ENCODE results near the gene FBN3. TPM values are rescaled to one million over a fixed set of nuclear protein-coding genes. Genes with fewer than 3 reads are reported as not detected.
"Not testable (repeated sequence)": the region's sequence is repeated elsewhere in the genome, so short reads cannot be mapped to it uniquely, and the experiment has no call there.

FBN3 gene
- total RNA-seq, 4 donors from 2014 or later, result under 0.01 TPM; not detected in 3

GRCh38 chr19:8041531-8041931 is 107.9 kb downstream of the FBN3 start:
- H3K9me3 ChIP-seq, result no peaks in the 10 kb centered on the region
- no peak overlapping the region for H3K4me3 ChIP-seq
- H3K27ac ChIP-seq (replicated peaks in 1 of 4), result no peak overlapping the region
- H3K36me3 ChIP-seq, result no peaks in the 10 kb centered on the region
- WGBS, result 55% methylated on average over 7 of the region's 7 CpGs
- TF ChIP-seq POLR2A (IDR thresholded peaks at IDR 0.05; ENCODE audit: low read depth) (no peak), CTCF (IDR thresholded peaks at IDR 0.05) (no peak), EP300 (IDR thresholded peaks at IDR 0.05) (no peak), POLR2AphosphoS5 (IDR thresholded peaks at IDR 0.05) (no peak)
- intact Hi-C loops (cut with DNase I), result no loop called here
- H3K4me1 ChIP-seq, result no peaks in the 10 kb centered on the region
- no peak for DNase-seq (ENCODE audit: extremely low spot score)
- H3K27me3 ChIP-seq, result peaks cover 0 to 41% (median 1%) of the 10 kb centered on the region in 4 donors

- no peak for DNase-seq (ENCODE audit: extremely low spot score)
- Histone ChIP-seq H3K4me1 (no peaks in the 10 kb centered on the region), H3K9me3 (no peaks in the 10 kb centered on the region), H3K27me3 (peaks cover 0 to 38% (median 1%) of the 10 kb centered on the region in 4 donors), H3K36me3 (no peaks in the 10 kb centered on the region), H3K4me3 (no peak overlapping the region), H3K27ac (replicated peaks in 1 of 4) (no peak overlapping the region)
- 97% methylated on average over 3 of the region's 3 CpGs for WGBS
- intact Hi-C loops (cut with DNase I), result no loop called here
- TF ChIP-seq POLR2A (IDR thresholded peaks at IDR 0.05; ENCODE audit: low read depth) (no peak), CTCF (IDR thresholded peaks at IDR 0.05) (no peak), EP300 (IDR thresholded peaks at IDR 0.05) (no peak), POLR2AphosphoS5 (IDR thresholded peaks at IDR 0.05) (no peak)
Measured at GRCh38 chr19:8039231-8039630, 110.2 kb downstream of the FBN3 start.

- no peak for DNase-seq (ENCODE audit: extremely low spot score)
- no peaks in the 10 kb centered on the region for H3K36me3 ChIP-seq
- no peak overlapping the region for H3K27ac ChIP-seq (replicated peaks in 1 of 4)
- H3K4me1 ChIP-seq, result no peaks in the 10 kb centered on the region
- H3K9me3 ChIP-seq, result no peaks in the 10 kb centered on the region
- 64% methylated on average over 6 of the region's 6 CpGs for WGBS
- peaks cover 0 to 35% (median 1%) of the 10 kb centered on the region in 4 donors for H3K27me3 ChIP-seq
- intact Hi-C loops (cut with DNase I), result no loop called here
- no peak overlapping the region for H3K4me3 ChIP-seq
- TF ChIP-seq POLR2AphosphoS5 (IDR thresholded peaks at IDR 0.05) (no peak), CTCF (IDR thresholded peaks at IDR 0.05) (no peak), EP300 (IDR thresholded peaks at IDR 0.05) (no peak), POLR2A (IDR thresholded peaks at IDR 0.05; ENCODE audit: low read depth) (no peak)
Measured at GRCh38 chr19:8038815-8039214, 110.6 kb downstream of the FBN3 start.

GRCh38 chr19:8036434-8037099 is 112.8 kb downstream of the FBN3 start:
- peaks cover 0 to 39% (median 1%) of the 10 kb centered on the region in 4 donors for H3K27me3 ChIP-seq
- no peak overlapping the region for H3K27ac ChIP-seq (replicated peaks in 1 of 4)
- H3K9me3 ChIP-seq, result no peaks in the 10 kb centered on the region
- no peak overlapping the region for H3K4me3 ChIP-seq
- TF ChIP-seq EP300 (IDR thresholded peaks at IDR 0.05) (no peak), POLR2A (IDR thresholded peaks at IDR 0.05; ENCODE audit: low read depth) (no peak), POLR2AphosphoS5 (IDR thresholded peaks at IDR 0.05) (no peak), CTCF (IDR thresholded peaks at IDR 0.05) (no peak)
- 52% methylated on average over 7 of the region's 7 CpGs for WGBS
- no peaks in the 10 kb centered on the region for H3K36me3 ChIP-seq
- no peak for DNase-seq (ENCODE audit: extremely low spot score)
- H3K4me1 ChIP-seq, result no peaks in the 10 kb centered on the region
- intact Hi-C loops (cut with DNase I), result no loop called here

GRCh38 chr19:8034178-8034525 is 115.2 kb downstream of the FBN3 start:
- Histone ChIP-seq H3K36me3 (no peaks in the 10 kb centered on the region), H3K4me1 (no peaks in the 10 kb centered on the region), H3K4me3 (no peak overlapping the region), H3K27ac (replicated peaks in 1 of 4) (no peak overlapping the region), H3K27me3 (peaks cover 0 to 39% (median 1%) of the 10 kb centered on the region in 4 donors), H3K9me3 (no peaks in the 10 kb centered on the region)
- intact Hi-C loops (cut with DNase I), result no loop called here
- whole genome bisulfite sequencing, result 90% methylated on average over 6 of the region's 6 CpGs
- no peak for DNase-seq (ENCODE audit: extremely low spot score)
- TF ChIP-seq POLR2AphosphoS5 (IDR thresholded peaks at IDR 0.05), result no peak
- TF ChIP-seq POLR2A (IDR thresholded peaks at IDR 0.05; ENCODE audit: low read depth), result no peak

GRCh38 chr19:8033287-8034177 is 115.9 kb downstream of the FBN3 start:
- 73% methylated on average over 22 of the region's 22 CpGs for WGBS
- intact Hi-C loops (cut with DNase I); H3K9me3 ChIP-seq; H3K4me3 ChIP-seq; H3K27ac ChIP-seq (replicated peaks in 1 of 4); H3K36me3 ChIP-seq; DNase-seq (ENCODE audit: extremely low spot score); H3K4me1 ChIP-seq: not testable (repeated sequence)
- peaks cover 0 to 38% (median under 1%) of the 10 kb centered on the region in 4 donors for H3K27me3 ChIP-seq
